Measurements from ENCODE around the gene OSER1.

GRCh38 chr20:44222027-44222426 lies 11.5 kb upstream of the OSER1 start:
- TF ChIP-seq CTCF (IDR thresholded peaks at IDR 0.05) = no peak
- TF ChIP-seq POLR2A (IDR thresholded peaks at IDR 0.05) = no peak
- TF ChIP-seq POLR2AphosphoS5 (IDR thresholded peaks at IDR 0.05) = no peak

All from gastroesophageal sphincter (tissue), 3 donors.